Renal cortex interstitium (tissue), 11 donors: ENCODE data around the gene SHC2. TPM values are rescaled to one million over a fixed set of nuclear protein-coding genes. Genes with fewer than 3 reads are reported as not detected.

Experiments
- DNase-seq, 11 donors: peaks; one replicate each; pipeline ENCODE4 v3.0.0-alpha.2; 2013; ENCODE audit warnings: low read depth in 9 of 11, low spot score in 4 of 11; ENCODE audit errors: extremely low read depth in 1 of 11
- polyA plus RNA-seq, 3 donors: library from polyadenylated mRNA; unstranded; fragments of 120-200 nt; gene quantifications; one replicate each; pipeline ENCODE4 v1.2.1, GENCODE V29; 2013; ENCODE audit not compliant: insufficient read length in 3 of 3

SHC2 gene
- polyA plus RNA-seq, 3 donors = 30.1 to 49.3 (median 33.1) TPM

GRCh38 chr19:478976-479375 is 18.1 kb upstream of the SHC2 start:
- no peak for DNase-seq

- DNase-seq = no peak
These were observed 17.5 kb upstream of the SHC2 start for GRCh38 chr19:478236-478903.

- no peak for DNase-seq
These were observed 14.5 kb upstream of the SHC2 start for GRCh38 chr19:475360-475759.

DNA sequence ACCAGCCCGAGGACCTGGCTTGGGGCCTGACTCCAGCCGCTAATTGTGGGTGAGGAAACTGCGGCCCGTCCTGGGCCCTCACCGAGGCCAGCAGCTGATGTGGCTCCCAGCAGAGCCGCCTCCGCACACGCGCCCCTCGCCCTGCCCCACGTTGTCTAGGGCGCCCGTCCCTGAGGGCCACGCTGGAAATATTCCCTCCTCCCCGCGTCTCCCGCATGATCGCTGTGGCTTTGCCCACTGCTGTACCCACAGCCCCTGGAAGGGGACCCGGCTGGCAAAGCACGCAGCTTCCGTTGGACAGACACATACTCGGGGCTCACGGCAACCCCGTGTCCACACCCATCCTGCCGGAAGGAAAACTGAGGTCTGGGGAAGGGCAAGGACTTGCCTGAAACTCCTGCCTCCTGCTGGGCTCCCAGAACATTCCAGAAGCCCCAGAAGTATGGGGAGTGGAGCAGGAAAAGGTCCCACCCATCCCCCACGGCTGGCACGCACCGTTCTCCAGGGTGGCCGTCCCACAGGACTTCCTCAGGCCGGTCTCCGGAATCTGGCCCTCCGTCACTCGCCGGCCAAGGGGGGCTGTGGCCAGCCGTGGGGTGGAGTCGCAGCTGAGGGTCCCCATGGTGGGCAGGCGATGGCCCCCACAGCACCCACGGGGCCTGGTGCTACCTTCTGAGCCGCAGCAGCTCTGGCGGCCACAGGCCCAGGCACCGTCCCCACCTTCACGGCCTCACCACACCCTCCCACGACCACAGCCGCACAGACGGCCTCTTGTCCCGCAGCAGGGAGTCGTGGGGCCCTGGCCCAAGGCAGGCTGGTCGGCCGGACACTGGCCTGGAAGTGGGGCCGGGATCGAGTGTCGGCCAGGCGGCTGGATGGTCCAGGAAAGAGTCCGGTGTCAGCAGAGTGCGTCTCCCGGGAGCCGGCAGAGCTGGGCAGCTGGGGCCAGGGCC is 13.6 kb upstream of the SHC2 start:
- DNase-seq = no peak

DNA sequence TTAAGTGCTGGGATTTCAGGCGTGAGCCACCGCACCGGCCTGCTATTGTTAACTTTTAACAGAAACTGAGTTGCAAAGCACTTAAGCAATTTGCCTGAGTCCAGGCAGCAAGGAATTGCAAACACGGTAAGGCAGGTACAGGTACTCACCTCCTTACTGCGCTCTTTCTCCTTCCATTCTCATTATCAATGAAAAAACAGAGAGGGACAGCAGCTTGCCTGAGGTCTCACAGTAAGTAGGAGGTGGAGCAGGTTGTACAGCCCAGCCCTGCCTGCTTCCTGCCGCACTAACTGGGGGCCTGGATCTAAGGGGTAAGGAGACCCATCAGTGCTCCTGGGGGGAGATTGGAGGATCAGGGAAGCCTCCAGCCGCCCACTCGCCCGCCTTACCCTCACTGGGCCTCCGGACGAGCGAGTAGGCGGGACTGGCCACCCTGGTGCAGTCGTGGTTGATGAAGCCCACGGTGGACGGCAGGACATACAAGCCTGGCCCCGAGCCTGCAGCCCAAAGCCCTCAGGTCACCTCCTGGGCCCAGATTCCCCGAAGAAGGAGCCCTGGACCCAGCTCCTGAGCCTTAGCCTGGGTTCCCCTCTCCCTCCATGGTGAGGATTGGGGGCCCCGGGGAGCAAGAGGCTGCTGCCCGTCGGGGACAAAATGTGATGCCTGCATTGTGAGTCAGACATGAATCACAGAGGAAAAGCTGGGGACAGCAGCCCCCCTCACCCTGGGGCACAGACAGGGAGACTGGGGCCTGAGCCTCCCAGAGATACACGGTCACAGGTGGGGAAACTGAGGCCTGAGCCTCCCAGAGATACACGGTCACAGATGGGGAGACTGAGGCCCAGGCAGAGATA is 11.4 kb upstream of the SHC2 start:
- no peak for DNase-seq

DNA sequence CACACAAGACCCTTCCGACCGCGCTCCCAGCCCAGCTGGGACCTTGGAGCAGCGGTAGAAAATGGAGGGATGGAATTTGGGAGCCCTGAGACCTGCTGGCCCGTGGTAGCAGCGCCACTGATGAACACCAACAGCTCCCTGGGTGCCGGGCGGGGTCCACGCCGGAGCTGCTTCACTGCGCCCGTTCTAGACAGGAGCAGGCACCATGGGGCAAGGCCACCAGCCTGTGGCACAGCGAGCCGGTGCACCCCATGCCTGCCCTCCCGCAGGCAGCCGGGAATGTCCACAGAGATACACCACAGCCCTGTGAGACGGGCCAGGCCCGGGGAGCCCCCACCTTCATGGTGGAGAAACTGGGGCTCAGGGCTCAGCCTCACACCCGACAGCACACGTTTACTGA is 9.9 kb upstream of the SHC2 start:
- no peak for DNase-seq

DNA sequence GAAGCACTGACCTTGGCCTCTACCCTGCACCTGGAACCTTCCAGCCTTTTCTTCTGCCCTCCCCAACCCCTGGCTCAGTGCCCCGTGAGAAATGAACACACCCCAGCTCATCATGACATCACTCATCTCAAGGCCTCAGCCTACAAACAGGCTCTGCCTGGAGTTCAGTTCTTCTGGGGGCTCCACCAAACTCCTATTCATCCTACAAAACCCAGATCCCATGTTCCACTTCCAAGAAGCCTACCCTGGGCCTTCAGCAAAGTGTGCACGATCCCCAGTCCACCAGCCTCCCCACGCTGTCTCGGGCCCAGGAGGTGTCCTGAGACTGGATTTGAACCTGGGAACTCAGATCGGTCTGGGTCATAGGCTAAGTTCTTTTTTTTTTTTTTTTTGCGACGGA is 9.0 kb upstream of the SHC2 start:
- DNase-seq = no peak

- DNase-seq = no peak
These were observed 7.9 kb upstream of the SHC2 start for GRCh38 chr19:468587-469256.

DNA sequence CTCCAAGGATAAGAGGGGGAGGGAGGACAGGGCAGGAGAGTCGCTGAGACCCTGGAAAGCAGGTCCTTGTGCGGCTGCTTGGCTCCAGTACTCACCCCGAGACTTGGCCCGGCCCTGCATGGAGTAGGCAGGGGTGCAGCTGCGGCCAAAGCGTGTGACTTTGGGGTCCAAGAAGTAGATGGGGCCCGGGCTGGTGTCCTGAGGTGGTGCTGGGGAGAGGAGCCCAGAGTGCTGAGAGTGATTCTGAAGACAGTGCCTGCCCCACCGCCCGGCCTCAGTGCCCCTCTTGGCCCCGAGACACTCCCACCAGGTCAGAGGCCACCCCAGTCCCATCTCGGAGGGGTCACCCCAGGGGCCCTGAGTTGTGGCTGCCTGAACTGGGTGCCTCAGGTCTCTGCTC is 6.7 kb upstream of the SHC2 start:
- DNase-seq = no peak

DNA sequence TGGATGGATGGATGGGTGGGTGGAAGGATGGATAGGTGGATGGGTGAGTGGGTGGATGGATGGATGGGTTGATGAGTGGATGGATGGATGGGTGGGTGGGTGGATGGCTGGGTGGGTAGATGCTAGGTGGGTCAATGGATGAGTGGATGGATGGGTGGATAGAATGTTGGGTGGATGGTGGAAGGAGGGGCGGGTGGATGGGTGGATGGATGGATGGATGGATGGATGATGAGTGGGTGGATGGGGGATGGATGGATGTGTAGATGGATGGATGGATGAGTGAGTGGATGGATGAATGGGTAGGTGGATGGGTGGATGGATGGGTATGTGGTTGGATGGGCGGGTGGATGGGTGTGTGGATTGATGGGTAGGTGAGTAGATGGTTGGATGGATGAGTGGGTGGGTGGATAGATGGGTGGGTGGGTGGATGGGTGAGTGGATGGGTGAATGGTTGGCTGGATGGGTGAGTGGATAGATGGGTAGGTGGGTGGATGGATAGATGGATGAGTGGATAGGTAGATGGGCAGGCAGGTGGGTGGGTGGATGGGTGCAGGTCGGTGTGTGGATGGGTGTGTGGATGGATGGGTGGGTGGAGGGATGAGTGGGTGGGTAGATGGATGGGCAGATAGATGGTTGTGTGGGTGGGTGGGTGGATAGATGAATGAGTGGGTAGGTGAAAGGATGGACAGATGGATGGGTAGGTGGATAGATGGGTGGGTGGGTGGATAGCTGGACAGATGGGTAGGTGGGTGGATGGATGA is 4.4 kb upstream of the SHC2 start:
- DNase-seq = no peak

GRCh38 chr19:464208-464545 is 3.3 kb upstream of the SHC2 start:
- DNase-seq = no peak

DNA sequence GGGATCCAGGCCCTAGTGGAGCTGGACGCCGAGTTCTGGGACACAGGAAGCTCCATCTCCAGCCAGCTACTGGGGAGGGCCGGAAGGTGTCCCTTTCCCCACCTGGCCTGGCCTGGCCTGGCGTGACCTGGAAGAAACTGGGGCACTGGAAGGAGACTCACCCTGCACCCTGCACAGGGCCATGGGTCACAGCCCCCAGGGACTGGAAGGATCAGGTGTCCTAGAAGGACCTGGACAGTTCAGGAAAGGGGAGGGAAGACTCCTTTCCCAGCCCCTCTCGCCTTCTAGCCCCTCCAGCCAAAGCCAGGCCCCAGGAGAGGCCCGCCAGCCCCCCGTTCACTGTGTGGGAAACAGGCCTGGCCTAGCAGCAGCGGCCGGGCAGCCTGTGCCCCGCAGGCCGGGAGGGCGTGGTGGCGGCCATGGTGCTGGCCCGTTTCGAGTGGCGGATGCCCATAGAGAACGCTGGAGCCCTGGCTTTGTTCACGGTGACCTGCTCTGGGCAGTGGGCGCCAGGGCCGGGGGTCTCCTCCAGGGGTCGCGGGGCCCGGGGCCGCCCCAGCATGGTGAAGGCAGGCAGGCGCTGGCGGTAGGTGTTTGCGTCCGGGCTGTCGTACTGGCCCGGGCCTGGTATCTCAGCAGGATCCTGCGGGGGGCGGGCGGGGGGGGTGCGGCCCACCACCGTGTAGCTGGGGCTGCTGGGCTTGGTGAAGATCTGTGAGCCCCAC is 2.8 kb upstream of the SHC2 start:
- DNase-seq = no peak

GRCh38 chr19:461721-462551 is 1.1 kb upstream of the SHC2 start:
- DNase-seq = no peak

DNA sequence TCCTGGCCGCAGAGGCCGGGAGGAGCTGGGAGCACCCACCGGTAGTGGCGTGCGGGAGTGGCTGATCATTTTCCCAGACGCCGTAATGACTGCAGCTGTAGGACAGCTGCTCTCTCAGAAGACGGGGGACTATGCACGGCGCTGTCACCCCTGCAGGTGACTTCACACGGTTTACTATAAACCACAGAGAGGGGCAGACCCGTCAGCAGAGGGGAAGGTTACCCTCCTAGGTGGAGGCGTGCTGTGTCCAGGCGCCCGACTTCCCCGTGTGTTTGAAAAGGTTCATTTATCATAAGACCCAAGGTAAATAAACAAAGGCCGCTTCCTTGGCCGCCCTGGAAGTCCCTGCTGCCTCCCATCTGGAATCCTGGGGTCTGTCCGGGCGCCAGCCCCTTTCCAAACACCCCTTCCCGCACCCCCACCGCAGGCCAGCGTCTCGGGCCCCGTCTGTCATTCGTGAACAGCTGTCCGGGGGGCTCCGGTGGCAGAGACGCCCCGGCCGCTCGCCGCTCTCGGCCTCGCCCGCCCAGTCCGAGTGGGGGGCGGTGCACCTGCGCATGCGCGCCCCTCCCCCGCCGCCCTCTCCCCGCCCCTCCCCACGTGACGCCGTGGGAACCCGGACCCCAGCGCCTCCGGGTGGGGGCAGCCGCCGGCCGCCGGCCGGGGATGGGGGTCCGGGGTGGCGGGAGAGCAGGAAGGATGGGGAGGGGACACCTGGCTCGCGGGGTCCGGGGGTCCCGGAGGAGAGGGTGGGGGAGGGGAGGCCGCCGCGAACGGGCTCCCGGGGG is 915 bp downstream of the SHC2 start:
- DNase-seq = peak in 4 of 11 donors; percentile 48 to 68 (median 63)

DNA sequence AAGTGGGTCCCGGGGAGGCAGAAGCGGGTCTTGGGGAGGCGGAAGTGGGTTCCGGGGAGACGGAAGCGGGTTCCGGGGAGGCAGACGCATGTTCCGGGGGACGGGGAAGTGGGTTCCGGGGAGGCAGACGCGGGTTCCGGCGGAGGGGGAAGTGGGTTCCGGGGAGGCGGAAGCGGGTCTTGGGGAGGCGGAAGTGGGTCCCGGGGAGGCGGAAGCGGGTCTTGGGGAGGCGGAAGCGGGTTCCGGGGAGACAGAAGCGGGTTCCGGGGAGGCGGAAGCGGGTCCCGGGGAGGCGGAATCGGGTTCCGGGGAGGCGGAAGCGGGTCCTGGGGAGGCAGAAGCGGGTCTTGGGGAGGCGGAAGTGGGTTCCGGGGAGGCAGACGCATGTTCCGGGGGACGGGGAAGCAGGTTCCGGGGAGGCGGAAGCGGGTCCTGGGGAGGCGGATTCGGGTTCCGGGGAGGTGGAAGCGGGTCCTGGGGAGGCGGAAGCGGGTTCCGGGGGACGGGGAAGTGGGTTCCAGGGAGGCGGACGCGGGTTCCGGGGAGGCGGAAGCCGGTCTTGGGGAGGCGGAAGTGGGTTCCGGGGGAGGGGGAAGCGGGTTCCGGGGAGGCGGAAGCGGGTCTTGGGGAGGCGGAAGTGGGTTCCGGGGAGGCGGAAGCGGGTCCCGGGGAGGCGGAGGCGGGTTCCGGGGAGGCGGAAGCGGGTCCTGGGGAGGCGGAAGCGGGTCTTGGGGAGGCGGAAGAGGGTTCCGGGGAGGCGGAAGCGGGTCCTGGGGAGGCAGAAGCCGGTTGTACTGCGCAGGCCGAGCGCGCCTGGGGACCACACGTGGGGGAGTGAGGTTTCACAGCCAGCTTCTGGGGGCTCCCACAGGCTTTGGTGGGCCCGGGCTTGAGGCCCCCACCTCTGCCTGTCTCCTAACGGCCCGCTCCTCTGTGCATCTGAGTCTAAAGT is 2.5 kb downstream of the SHC2 start:
- DNase-seq = no peak
